GM21737 (cell line): ENCODE measurements around the gene GTPBP1.

Experiments
- ATAC-seq: cut with Tn5 transposase; IDR thresholded peaks from one replicate; pipeline ENCODE4 v1.9.1; 2021; ENCODE audit warnings: mild to moderate bottlenecking, moderate library complexity; ENCODE audit not compliant: unreplicated experiment

The GTPBP1 gene

DNA sequence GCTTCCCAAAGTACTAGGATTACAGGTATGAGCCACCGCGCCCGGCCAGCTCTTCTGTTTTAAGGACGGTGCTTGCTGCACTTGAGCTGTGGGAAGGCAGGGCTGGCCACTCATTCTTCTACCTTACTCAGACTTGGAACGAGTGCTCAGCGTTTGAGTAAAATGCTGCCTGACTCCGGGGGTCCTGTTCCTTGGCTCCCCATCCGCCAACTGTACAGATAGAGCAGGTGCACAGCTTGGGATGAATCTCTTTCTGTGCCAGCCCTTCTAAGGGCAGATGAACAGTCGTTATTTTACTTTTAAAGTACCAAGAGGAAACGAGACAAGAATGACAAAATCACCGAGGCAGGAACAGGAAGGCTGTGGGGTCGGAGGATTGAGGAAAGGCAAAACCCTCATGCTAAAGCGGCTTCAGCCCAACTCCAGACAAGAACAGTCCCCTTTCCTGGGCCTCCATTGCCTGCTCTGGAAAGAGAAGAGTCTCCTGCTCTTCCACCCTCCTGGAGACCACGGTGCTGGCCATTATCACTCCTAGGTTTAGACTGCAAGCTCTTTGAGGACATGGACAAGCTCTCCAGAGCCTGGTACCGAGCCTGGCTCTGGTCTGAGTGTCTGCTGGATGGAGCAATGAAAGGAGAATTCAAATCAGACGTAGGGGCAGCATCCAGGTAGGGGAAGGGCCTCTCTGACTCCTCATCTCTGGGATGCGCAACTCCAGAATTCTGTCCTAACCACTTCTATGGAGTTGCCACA, 51.1 kb downstream of the GTPBP1 start:
- no peak for ATAC-seq

DNA sequence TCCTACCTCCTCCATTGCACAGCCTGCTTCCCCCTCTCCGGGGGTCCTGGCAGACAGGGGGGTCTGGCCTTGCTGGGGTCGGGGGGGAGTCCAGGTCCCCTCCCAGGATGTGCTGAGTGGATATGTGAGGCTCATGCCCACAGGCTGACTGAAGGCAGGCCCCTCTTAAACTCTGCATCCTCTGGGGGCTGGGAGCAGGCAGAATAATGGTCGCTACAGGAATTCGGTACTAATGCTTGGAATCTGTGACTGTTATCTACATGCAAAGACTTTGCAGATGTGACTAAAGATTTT, 51.7 kb downstream of the GTPBP1 start:
- no peak for ATAC-seq

DNA sequence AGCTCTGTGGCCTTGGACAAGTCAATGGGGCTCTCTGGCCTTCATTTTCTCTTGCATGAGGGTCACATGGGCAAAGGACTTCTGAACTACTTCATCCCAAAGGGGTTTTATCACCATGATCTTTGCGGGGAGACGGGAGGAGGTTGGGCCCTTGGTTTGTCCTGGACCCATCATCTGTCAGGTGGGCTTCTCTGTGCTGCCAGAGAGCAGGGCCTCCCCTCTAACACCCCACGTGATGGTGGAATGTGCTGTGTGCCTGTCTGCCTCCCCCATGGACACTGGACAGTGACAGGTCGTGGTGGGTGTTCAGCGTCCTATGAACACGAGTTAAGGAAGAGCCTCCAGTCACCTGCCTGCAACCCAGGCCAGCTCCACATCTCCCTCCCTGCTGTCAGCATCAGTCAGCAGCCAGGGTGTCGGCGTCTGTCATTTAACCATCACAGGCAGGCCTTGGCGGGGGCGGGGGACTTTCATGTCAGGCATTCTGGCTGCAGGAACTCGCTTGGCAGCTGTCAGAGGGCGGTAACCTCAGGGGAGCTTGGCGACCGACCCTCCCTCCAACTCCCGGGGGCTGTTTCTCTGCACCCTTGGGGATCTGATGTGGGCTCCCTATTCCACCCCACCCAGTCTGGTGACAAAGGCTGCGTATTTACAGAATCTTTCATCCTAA, 52.7 kb downstream of the GTPBP1 start:
- no peak for ATAC-seq

DNA sequence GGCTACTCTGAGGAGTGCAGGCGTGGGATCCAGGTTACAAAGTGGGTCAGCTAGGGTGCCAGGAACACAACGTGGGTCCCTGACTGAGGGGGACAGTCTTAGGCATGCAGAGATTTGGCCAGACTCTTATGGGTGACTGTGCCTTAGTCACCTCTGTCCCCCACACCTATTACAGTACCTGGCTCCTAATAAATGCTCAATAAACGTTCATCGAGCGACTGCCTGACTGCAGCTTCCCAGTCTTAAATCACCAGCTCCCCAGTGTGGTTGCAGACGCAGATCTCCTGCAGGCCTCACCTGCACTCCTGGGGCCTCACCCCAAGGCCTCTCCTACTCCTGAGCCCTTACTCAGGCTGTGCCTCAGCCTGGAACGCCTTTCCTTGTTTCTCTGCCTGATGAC, 53.3 kb downstream of the GTPBP1 start:
- no peak for ATAC-seq

DNA sequence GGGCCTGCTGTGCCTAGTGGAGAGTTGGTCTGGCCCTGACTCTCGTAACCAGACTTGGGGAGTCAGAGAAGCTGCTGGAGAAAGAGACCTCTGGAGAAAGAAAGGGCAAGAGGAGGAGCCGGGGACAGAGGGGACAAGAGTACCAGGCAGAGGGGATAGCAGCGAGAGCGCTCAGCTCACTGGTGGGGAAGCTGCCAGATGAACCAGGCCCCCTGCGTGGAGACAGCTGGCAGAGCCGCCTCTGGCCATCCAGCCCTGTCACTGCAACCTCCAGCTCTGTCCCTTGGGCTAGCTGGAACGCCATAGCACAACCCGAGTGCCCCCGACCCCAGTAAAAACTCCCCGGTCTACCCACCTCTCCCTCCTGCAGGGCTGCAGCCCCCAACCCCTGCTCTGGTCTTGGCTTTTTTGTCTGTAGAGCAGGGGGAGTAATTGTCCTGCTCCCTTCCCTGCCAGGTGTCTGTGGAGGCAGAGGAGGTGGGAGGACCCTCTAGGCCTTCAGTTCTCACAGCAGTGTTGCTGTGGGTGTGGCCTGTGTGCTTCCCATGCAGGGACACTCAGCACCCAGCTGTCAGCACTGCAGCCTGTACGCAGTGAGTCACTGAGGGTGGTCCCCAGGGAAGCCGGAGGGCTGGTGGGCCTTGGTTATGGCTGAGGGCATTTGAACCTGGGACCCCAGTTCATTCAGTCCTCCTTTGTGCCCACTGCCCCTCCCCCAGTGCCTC, 54.9 kb downstream of the GTPBP1 start:
- no peak for ATAC-seq

DNA sequence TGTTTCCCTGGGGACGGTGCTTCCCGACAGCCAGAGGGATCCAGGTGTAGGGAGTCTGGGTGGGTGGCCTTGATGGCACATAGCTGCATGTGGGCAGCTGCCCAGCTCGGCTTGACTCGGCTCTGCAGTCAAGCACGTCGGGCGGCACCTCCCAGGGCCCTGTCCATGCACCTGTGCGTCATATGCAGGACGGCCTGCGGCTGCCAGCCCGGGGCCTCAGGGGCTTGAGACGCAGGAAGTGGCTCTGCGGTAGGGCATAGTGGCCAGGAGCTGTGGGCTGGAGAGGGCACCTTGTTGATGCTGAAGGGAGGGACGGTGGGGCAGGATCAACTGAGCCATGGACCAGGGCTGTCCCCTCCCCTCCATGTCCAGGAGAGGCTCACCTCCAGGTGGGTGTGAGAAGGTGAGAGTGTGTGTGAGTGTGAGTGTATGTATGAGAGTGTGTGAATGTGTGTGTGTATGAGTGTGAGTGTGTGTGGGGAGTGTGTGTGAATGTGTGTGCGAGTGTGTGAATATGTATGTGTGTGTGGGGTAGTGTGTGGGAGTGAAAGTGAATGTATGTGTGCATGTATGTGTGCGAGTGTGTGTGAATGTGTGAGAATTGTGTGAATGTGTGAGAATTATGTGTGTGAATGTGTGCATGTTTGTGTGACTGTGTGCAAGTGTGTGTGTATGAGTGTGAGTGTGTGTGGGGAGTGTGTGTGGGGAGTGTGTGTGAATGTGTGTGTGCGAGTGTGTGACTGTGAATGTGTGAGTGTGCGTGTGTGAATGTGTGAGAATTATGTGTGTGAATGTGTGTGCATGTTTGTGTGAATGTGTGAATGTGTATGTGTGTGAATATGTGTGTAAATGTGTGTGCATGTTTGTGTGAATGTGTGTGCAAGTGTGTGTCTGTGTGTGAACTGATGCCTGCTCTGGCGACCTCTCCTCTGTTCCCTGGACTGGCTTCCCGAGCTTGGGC, 55.7 kb downstream of the GTPBP1 start:
- ATAC-seq, result no peak

DNA sequence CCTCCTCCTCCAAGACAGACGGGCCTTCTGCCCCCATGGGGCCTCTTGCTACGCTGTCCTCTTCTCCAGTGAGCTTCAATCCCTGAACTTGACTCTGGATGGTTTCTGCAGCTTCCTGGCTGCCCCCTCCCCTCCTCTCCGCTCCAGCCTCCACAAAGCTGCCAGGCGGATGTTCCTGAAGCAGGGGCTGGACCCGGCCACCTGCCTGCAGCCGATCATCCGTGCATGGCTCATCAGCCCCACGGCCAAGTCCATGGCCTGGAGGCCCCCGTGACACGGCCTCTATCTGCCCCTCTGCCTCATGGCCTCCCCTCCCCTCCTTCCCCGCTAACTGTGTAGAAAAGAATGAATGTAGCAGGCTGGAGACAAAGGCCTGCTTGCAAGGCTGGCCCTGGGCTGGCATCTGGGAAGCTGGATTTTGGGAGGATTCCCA, 56.8 kb downstream of the GTPBP1 start:
- ATAC-seq, result no peak

DNA sequence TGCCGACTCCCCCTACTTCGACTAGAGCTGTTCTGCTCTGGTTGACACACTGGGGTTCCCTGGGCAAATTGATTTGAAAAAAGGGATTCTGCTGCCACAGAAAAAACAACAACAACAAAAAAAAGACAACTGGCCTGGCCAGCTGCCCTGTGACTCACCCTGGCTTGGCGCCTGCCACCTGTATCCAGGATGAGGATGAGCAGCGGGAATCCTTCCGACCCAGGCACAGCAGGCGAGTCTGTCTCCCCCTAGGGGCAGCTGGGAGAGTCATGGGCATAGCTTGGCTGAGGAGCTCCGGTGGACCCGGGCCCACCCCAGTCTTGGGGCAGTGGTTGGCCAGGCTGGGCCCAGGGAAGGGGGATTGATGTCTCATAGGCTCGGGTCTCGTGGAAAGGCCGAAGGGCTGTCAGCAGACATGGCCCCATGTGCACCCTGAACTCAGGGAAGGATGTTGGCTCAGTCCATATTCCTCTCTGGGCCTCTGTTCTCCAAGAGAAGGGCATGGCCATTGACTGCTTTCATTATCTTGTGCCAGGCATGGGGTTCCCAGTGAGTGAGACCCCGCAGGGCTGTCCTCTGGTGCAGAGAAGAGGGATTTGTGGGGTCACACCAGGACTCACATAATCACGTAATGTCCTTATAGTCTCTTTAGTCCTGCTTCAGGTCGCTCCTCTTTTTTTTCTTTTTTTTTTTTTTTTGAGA, 60.5 kb downstream of the GTPBP1 start:
- no peak for ATAC-seq

DNA sequence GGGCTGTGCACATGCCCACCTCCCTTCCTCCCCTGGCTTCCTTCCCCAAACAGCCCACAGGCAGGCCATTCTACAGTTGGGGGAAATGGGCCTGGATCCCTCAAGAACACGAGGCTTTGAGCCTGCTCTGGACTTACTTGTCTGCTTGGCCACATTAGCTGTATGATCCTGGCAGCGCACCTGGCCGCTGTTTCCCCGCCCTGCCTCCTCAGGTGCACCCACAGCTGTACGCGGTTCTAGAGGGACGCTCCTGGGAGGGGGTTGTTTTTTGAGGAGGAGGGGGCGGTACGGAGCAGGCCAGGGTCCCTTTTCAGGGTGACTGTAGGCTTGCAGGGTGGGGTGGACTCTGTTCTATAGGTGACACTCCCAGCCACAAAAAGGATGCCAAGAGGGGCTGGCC, 61.6 kb downstream of the GTPBP1 start:
- no peak for ATAC-seq

DNA sequence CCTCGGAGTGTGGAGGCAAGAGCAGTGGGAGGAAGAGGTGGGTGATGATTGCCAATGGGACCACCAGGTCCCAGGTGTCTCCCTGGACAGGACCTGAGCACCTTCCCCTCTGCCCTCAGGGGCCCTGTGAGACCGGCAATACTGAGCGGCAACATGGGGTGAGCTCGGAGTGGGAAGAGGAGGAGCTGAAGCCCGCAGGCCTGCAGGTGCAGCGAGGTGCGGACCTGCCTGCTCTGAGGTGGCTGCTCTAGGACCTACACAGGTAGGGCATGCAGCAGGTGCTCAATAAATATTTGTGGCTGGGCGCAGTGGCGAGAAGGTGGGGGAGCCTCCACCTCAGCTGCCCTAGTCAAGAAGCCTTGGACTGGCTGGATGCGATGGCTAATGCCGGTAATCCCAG, 62.3 kb downstream of the GTPBP1 start:
- ATAC-seq, result no peak

DNA sequence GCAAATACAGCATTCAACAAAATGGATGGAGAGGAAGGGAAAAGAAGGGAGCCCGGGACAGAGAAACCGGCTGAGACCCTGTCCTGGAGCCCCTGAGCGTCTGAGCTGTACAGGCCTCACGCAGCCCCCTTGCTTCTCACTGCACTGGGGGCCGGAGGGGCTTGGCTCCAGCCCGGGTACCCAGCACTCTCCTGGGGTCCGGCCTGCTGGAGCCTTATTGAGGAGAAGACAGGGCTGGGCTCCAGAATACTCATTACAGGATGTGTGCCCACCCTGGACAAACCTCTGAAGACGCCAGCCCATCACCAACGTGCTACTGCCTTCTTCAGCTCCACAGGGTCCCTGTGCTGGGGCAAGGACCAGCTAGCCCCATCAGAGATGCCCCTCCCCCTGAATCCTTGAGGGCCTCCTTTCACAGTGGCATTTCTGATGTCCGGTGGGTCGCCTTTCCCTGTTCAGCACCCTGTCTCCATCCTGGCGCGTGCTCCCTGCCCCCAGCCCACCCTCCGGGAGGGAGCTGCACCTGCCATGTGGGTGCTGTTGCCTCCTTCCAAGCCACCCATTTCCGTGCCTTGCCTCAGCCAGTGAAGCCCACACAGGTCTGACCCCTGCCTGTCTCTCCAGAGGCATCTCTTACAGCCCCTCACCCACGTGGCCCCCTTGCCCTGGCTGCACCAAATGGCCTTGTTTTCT, 64.7 kb downstream of the GTPBP1 start:
- no peak for ATAC-seq

DNA sequence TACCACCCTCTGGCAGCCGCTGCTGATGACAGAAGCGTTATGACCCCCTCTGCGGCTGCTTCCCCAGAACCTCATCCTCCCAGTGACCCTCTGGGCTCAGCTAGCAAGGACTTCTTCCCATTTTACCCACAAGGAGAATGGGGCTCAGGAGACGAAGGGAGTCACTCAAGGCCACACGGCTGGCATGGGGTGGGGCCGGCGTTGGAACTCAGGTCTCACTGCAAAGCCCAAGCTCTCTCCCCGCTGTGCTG, 66.8 kb downstream of the GTPBP1 start:
- ATAC-seq, result no peak

DNA sequence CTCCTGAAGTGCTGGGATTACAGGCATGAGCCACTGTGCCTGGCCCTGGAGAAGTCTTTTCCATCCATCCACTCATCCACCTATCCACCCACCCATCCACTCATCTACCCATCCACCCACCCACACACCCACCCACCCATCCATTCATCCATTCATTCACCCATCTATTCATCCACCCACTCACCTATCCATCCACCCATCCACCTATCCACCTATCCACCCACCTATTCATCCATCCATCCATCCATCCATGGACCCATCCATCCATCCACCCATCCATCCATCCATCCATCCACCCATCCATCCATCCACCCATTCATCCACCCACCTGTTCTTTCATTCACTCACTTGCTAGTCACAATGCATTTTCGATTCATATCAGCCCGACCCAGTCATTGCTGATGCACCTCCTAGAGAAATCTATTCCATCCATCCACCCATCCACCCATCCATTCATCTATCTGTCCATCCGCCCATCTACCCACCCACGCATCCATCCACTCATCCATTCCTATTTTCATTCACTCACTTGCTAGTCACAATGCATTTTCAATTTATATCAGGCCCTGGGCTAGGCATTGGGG, 67.7 kb downstream of the GTPBP1 start:
- ATAC-seq, result no peak

DNA sequence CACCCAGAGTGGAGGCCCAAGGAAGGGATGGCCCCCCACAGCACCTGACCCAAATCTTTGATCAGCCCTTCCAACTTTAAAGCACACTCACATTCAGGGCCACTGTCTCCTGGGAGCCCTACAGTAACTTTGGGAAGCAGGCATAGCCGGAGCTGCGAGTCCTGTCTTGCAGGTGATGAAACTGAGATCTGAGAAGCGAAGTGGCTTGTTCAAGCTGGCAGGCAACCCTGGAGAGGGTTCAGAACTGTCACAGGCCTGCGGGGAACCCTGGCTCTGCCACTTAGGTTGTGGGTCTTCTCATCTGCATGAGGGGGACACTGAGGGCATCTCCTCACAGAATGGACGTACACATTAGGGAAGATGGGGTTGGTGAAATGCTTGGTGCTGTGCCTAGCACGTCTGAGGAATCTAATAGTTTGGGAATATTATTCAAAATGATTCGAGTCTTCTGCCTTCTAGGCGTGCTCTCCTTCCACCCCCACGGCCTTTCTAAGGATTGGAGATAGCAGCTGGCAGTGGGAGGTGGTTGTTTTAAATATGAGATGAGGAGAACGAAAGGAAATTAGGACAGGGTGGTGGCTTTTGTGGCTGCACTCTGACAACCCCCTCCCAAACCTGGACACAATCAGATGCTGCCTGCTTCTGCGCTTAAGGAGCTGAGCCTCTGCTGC, 68.9 kb downstream of the GTPBP1 start:
- ATAC-seq, result no peak

DNA sequence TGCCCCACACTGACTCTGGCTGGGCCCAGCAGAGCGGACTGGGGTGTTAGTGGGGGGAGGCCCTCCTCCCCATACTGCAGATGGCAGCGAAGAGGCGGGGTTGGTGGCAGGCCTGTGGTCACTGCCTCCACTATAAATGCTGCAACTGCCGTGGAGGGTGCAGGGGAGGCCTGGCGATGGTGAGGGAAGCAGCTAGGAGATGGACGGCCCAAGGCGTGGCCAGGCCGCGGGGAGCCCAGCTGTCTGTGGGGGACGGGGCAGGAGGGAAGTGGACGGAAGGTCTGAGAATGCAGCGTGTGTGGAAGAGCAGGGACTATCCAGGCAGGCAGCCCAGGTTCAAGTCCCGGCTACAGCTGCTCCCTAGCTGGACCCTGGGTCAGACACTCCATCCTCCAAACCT, 69.9 kb downstream of the GTPBP1 start:
- ATAC-seq, result no peak

DNA sequence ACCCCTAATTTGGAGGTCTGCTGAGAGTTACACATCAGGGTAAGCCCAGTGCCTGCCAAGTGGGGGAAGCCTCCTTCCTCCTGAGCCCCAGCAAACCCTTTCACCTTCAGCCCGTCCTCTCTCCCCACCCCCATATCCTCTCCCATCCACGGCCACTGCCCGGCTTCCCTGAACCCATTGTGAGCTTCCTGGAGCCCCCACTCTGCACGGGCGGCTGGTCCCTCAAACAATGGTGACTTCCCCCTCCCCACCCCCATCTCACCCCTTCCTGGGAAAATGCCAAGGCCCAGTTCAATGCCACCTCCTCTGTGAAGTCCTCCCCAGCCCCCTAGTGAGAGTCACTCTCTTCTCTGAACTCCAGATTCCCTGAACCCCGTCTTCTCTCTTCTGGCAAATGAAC, 70.3 kb downstream of the GTPBP1 start:
- no peak for ATAC-seq

DNA sequence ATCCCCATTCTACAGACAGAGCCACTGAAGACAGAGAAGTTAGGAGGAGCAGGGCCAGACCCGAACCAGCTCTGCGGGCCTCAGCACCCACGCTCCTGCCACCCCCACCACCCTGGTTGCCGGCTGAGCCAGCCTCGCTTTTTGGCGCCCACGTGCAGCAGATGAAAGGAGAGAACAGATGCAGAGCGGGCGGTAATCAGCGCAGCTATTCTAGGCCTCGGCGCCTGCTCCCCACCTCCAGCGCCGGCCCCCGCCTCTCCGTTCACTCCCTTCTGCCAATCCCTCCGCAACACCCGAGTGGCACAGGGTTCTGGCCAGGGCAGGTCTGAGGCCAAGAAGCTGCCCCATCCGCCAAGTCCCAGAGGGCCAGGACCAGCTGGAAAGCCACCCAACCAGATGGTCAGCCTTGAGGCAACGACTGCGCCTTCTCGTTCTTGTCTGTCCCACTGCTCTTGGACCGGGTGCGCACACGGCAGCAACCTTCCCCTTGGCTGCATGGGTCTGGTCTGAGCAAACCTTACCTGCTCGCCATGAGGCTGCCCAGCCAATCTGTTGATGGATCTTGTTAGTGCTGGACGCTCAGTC, 71.4 kb downstream of the GTPBP1 start:
- ATAC-seq, result no peak

DNA sequence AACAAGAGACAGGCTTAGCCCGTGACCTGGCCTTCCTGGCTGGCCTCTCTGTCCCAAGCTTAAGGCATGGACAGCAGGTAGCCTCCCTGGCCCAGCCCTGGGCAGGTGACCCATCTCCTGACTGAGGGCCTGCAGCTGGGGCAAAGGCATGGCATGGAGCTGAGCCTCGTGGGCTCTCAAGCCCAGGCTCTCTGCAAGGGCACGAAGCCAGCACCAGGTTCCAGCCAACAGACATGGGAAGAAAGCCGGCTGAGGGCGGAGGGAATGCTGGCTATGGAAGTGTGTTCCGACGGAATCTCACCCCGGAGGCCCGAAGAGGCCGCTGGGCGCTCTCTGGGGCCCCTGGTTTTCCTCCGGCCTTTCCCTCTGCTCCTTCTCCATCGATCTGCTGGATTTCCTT, 75.3 kb downstream of the GTPBP1 start:
- ATAC-seq, result no peak
